ENCODE data around the gene CELF4.

- TF ChIP-seq CTCF (IDR thresholded peaks at IDR 0.05) (no peak), POLR2AphosphoS5 (IDR thresholded peaks at IDR 0.05; ENCODE audit: low read depth, low read length) (no peak), TCF7L2 (IDR thresholded peaks at IDR 0.05; ENCODE audit: low read depth, low read length) (no peak), SIN3A (IDR thresholded peaks at IDR 0.05; ENCODE audit: borderline replicate concordance, insufficient read depth, low read depth, low read length) (no peak), REST (IDR thresholded peaks at IDR 0.05; ENCODE audit: insufficient read depth in 1 of 2, low read depth in 2 of 2, low read length in 1 of 2) (no peak)
Measured at GRCh38 chr18:37456873-37457272, 108.7 kb downstream of the CELF4 start.
